Breast epithelium (tissue), 4 donors: Measurements from ENCODE around the gene SPRED1. TPM values are rescaled to one million over a fixed set of nuclear protein-coding genes. Genes with fewer than 3 reads are reported as not detected.

Source experiments
- DNase-seq, 2 donors: peaks; one replicate each; pipeline ENCODE4 v3.0.0-alpha.2; 2019; ENCODE audit warnings: low spot score in 2 of 2
- H3K27ac ChIP-seq, 2 donors: fragments of 200-600 bp; sonication (generic) in 1 of 2; one replicate each; pipeline ENCODE4 v1.5.1; 2016 to 2019; ENCODE audit warnings: mild to moderate bottlenecking in 1 of 2
- H3K27me3 ChIP-seq, 2 donors: fragments of 200-600 bp; sonication (generic) in 1 of 2; one replicate each; pipeline versions ENCODE4 v1.5.1 to v1.6.0; 2017 to 2019; ENCODE audit warnings: control low read depth in 1 of 2, mild to moderate bottlenecking in 1 of 2
- H3K36me3 ChIP-seq: fragments of 200-600 bp; one replicate; pipeline ENCODE4 v1.5.1; 2019
- H3K4me1 ChIP-seq, 2 donors: fragments of 200-600 bp; sonication (generic); one replicate each; pipeline ENCODE4 v1.5.1; 2016 to 2019; ENCODE audit warnings: control low read depth in 1 of 2
- H3K4me3 ChIP-seq, 3 donors: fragments of 200-600 bp; sonication (generic); 1 replicate in 2 of 3; 2 replicates in 1 of 3; pipeline ENCODE4 v1.5.1; 2016 to 2019; ENCODE audit warnings: mild to moderate bottlenecking in 3 of 3, moderate library complexity in 2 of 3
- H3K9me3 ChIP-seq, 2 donors: fragments of 200-600 bp; sonication (generic) in 1 of 2; one replicate each; pipeline ENCODE4 v1.5.1; 2016 to 2019; ENCODE audit warnings: control low read depth in 1 of 2
- POLR2A ChIP-seq: fragments of 450-650 bp; IDR thresholded peaks from one replicate; pipeline ENCODE4 v1.6.1; 2016; ENCODE audit warnings: antibody characterized with exemption, mild to moderate bottlenecking, moderate library complexity
- POLR2AphosphoS5 ChIP-seq, 3 donors: sonication (generic); formaldehyde crosslinking; IDR thresholded peaks; one replicate each; pipeline ENCODE4 v1.6.1; 2017; ENCODE audit warnings: antibody characterized with exemption in 3 of 3
- intact Hi-C: fragments of 100-400 bp; cut with DNase I; formaldehyde crosslinking; loops from one replicate; pipeline ENCODE4 v1.15.1; 2023; ENCODE audit warnings: low total_unique reads
- total RNA-seq, 3 donors: library from RNA; depleted of rRNA; stranded (reverse); fragments of >200 nt; gene quantifications; one replicate each; pipeline ENCODE4 v1.1.0, GENCODE V29; 2016
- TF ChIP-seq, protein P1 (sequence below), 3 donors: fragments of 450-650 bp; IDR thresholded peaks; one replicate each; pipeline ENCODE4 v1.5.1; 2016 to 2017; ENCODE audit warnings: antibody characterized with exemption in 3 of 3, mild to moderate bottlenecking in 3 of 3, moderate library complexity in 3 of 3

SPRED1 gene
- 10 to 100 TPM; 18.4 to 28.1 (median 22.3) TPM for total RNA-seq

DNA sequence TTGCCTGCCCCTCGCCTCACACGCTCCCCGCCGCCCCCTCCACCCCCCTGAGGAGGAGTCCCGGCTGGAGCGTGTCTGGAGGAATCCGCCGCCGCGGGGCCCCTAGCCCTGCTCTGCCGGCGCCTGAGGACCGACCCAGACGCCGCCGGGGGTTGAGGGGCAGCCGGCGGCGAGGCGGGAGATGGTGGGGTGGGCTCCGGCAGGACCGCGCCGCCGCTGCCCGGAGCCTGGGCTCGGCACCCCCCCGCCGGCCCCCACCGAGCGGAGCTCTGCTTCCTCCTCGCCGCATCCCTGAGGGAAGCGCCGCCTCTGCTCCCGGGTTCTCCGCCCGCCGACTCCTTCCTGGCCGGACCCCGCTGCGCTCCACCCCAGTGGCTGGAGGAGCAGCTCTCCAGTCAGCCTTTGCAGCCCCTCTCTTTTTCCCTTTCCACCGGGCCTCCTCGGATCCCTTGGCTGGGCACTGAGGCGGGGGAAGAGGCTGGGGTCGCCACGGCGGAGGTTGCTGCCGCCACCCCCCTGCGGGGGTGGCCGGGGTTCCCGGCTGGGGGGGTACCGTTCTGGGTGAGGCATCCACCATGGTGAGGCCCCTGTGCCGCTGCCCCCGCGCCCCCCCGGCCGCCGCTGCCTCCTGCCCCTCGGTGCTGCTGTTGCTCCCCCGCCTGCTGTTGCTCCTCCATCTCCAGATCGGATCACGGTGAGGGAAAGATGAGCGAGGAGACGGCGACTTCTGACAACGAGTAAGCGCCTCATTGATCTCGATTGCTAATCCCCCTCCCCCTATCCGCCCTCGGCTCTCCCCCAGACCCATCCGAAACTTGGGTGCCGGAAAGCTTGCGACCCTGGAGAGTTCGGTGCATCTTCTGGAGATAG, at the start of gene SPRED1:
Gene SPRED1, plus strand, starts transcription at position 356 of the 870 bp plus-strand sequence. Its CDS starts 350 bp downstream, at position 706.
- intact Hi-C loops, result loop anchor here (10.0 kb wide), 1 partner anchor 178 kb away; no protein-coding TSS in a partner anchor
- Histone ChIP-seq H3K36me3 (no peaks in the 10 kb centered on the region), H3K27ac (peak within 1 kb of the TSS; percentile 99 to 100), H3K27me3 (no peaks in the 10 kb centered on the region), H3K4me3 (peak within 1 kb of the TSS; percentile 90 to 97 (median 93)), H3K4me1 (peaks cover 0 to 5% of the 10 kb centered on the region in 2 donors), H3K9me3 (no peaks in the 10 kb centered on the region)
- TF ChIP-seq, protein P1, sequence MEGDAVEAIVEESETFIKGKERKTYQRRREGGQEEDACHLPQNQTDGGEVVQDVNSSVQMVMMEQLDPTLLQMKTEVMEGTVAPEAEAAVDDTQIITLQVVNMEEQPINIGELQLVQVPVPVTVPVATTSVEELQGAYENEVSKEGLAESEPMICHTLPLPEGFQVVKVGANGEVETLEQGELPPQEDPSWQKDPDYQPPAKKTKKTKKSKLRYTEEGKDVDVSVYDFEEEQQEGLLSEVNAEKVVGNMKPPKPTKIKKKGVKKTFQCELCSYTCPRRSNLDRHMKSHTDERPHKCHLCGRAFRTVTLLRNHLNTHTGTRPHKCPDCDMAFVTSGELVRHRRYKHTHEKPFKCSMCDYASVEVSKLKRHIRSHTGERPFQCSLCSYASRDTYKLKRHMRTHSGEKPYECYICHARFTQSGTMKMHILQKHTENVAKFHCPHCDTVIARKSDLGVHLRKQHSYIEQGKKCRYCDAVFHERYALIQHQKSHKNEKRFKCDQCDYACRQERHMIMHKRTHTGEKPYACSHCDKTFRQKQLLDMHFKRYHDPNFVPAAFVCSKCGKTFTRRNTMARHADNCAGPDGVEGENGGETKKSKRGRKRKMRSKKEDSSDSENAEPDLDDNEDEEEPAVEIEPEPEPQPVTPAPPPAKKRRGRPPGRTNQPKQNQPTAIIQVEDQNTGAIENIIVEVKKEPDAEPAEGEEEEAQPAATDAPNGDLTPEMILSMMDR (IDR thresholded peaks at IDR 0.05), result no peak
- no peak for TF ChIP-seq POLR2AphosphoS5 (IDR thresholded peaks at IDR 0.05)
- TF ChIP-seq POLR2A, result no peak
- DNase-seq, result peak; percentile 60 to 72

- Histone ChIP-seq H3K9me3 (no peaks in the 10 kb centered on the region), H3K27me3 (no peaks in the 10 kb centered on the region), H3K36me3 (no peaks in the 10 kb centered on the region), H3K4me3 (no peak overlapping the region), H3K27ac (no peak overlapping the region), H3K4me1 (no peaks in the 10 kb centered on the region)
- DNase-seq, result no peak
- TF ChIP-seq, protein P1 (IDR thresholded peaks at IDR 0.05), result no peak
- TF ChIP-seq POLR2AphosphoS5 (IDR thresholded peaks at IDR 0.05) (no peak), POLR2A (no peak)
- intact Hi-C loops, result no loop called here
These were observed 46.9 kb upstream of the SPRED1 start for GRCh38 chr15:38205526-38206272.

DNA sequence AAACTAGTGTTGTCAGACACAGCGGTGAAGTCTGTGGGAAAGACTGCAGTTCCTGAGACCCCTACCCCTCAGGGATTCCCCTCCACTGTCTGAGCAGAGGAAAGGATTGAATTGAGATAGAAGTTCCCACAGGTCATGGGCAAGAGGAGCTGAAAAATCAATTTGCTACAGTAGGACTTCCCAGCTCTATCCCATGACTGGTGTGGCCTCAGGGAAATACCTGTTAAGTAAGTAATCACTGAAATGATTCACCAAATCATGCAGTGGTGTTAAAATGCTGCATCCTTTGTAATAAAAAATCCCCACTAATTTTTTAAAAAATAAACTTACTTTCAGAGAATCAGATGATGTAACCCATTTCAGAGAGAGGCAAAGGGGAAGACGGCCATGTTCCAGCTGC, 45.0 kb upstream of the SPRED1 start:
- intact Hi-C loops, result no loop called here
- H3K27me3 ChIP-seq, result no peaks in the 10 kb centered on the region
- no peaks in the 10 kb centered on the region for H3K4me1 ChIP-seq
- no peak overlapping the region for H3K4me3 ChIP-seq
- no peak overlapping the region for H3K27ac ChIP-seq
- no peaks in the 10 kb centered on the region for H3K9me3 ChIP-seq
- no peak for DNase-seq
- TF ChIP-seq POLR2AphosphoS5 (IDR thresholded peaks at IDR 0.05), result no peak
- TF ChIP-seq, protein P1 (IDR thresholded peaks at IDR 0.05), result no peak
- TF ChIP-seq POLR2A, result no peak
- no peaks in the 10 kb centered on the region for H3K36me3 ChIP-seq

GRCh38 chr15:38208206-38208605, 44.4 kb upstream of the SPRED1 start:
- no peaks in the 10 kb centered on the region for H3K36me3 ChIP-seq
- intact Hi-C loops, result no loop called here
- no peaks in the 10 kb centered on the region for H3K4me1 ChIP-seq
- H3K4me3 ChIP-seq, result no peak overlapping the region
- H3K27me3 ChIP-seq, result no peaks in the 10 kb centered on the region
- TF ChIP-seq POLR2AphosphoS5 (IDR thresholded peaks at IDR 0.05), result no peak
- no peak for TF ChIP-seq POLR2A
- TF ChIP-seq, protein P1 (IDR thresholded peaks at IDR 0.05), result no peak
- no peaks in the 10 kb centered on the region for H3K9me3 ChIP-seq
- DNase-seq, result no peak
- H3K27ac ChIP-seq, result no peak overlapping the region

GRCh38 chr15:38208779-38209178, 43.9 kb upstream of the SPRED1 start:
- Histone ChIP-seq H3K4me3 (no peak overlapping the region), H3K27ac (no peak overlapping the region), H3K9me3 (no peaks in the 10 kb centered on the region), H3K27me3 (no peaks in the 10 kb centered on the region), H3K4me1 (no peaks in the 10 kb centered on the region), H3K36me3 (no peaks in the 10 kb centered on the region)
- intact Hi-C loops, result no loop called here
- TF ChIP-seq POLR2A (no peak), POLR2AphosphoS5 (IDR thresholded peaks at IDR 0.05) (no peak)
- TF ChIP-seq, protein P1 (IDR thresholded peaks at IDR 0.05), result no peak
- DNase-seq, result no peak
